Astrocyte of the spinal cord (primary cell): ENCODE measurements around the gene CHERP.

Experiments used
- DNase-seq: peaks from one replicate; pipeline ENCODE4 v3.0.0; 2011; ENCODE audit warnings: low read depth, low spot score
- H3K4me3 ChIP-seq: 2 replicates; pipeline ENCODE4 v1.5.1; 2011; ENCODE audit warnings: low read depth, mild to moderate bottlenecking, low read length, moderate library complexity
- in situ Hi-C: cut with HindIII; loops from 2 replicates; pipeline ENCODE4 v1.10.0; 2017; ENCODE audit warnings: low sequenced_read_pairs
- TF ChIP-seq, protein P1 (sequence below): IDR thresholded peaks from 2 replicates; pipeline ENCODE4 v1.5.1; 2012; ENCODE audit warnings: low read depth, mild to moderate bottlenecking, low read length, inconsistent platforms

CHERP gene

GRCh38 chr19:16520074-16520973 lies 21.9 kb downstream of the CHERP start:
- in situ Hi-C loops = no loop called here
- DNase-seq = no peak
- H3K4me3 ChIP-seq = no peak overlapping the region
- TF ChIP-seq, protein P1, sequence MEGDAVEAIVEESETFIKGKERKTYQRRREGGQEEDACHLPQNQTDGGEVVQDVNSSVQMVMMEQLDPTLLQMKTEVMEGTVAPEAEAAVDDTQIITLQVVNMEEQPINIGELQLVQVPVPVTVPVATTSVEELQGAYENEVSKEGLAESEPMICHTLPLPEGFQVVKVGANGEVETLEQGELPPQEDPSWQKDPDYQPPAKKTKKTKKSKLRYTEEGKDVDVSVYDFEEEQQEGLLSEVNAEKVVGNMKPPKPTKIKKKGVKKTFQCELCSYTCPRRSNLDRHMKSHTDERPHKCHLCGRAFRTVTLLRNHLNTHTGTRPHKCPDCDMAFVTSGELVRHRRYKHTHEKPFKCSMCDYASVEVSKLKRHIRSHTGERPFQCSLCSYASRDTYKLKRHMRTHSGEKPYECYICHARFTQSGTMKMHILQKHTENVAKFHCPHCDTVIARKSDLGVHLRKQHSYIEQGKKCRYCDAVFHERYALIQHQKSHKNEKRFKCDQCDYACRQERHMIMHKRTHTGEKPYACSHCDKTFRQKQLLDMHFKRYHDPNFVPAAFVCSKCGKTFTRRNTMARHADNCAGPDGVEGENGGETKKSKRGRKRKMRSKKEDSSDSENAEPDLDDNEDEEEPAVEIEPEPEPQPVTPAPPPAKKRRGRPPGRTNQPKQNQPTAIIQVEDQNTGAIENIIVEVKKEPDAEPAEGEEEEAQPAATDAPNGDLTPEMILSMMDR = no peak

GRCh38 chr19:16519230-16519687 lies 23.0 kb downstream of the CHERP start:
- TF ChIP-seq, protein P1 = no peak
- in situ Hi-C loops = no loop called here
- no peak overlapping the region for H3K4me3 ChIP-seq
- DNase-seq = no peak

GRCh38 chr19:16518483-16519229 lies 23.6 kb downstream of the CHERP start:
- in situ Hi-C loops = no loop called here
- TF ChIP-seq, protein P1 = no peak
- no peak overlapping the region for H3K4me3 ChIP-seq
- DNase-seq = no peak

GRCh38 chr19:16518061-16518460 lies 24.2 kb downstream of the CHERP start:
- H3K4me3 ChIP-seq = no peak overlapping the region
- in situ Hi-C loops = no loop called here
- no peak for DNase-seq
- TF ChIP-seq, protein P1 = no peak

- in situ Hi-C loops = no loop called here
- no peak for DNase-seq
- TF ChIP-seq, protein P1 = no peak
Observed at GRCh38 chr19:16516923-16517610, 25.2 kb downstream of the CHERP start.

DNA sequence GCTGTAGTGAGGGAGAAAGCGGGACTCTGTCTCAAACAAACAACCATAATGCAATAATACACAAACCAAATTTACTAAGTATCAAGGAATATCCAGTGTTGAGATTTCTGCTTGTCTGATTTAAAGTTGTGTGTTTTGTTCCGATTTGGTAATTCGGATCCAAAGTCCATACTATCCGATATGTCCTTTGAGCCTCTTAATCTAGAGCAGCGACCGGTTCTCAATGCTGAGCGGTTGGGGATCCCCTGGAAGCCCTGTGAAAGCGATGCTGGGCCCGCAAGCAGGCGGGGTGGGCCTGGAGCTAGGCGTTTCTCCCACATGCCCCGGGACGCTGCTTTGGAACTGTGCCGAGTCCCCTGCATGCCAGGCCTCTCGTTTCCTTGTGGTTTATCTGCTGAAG lies 25.9 kb downstream of the CHERP start:
- no peak overlapping the region for H3K4me3 ChIP-seq
- in situ Hi-C loops = no loop called here
- no peak for DNase-seq
- TF ChIP-seq, protein P1 = no peak

More at GRCh38 chr19:16516923-16517610, 25.2 kb downstream of the CHERP start:
- no peak overlapping the region for H3K4me3 ChIP-seq
